GM19463 (cell line): ENCODE results near the gene B3GAT3.
"Not testable (repeated sequence)": the region's sequence is repeated elsewhere in the genome, so short reads cannot be mapped to it uniquely, and the experiment has no call there.

Experiments
- ATAC-seq: cut with Tn5 transposase; IDR thresholded peaks from one replicate; pipeline ENCODE4 v1.9.1; 2021; ENCODE audit warnings: mild to moderate bottlenecking, moderate library complexity; ENCODE audit not compliant: unreplicated experiment

B3GAT3 gene

GRCh38 chr11:62645946-62646824 lies 24.4 kb upstream of the B3GAT3 start, which contains the start of gene GANAB:
TSS of gene GANAB (minus strand) at chr11:62646613. CDS start at chr11:62646599, 14 bp downstream.
- peak; percentile 91 for ATAC-seq

- no peak for ATAC-seq
Observed at GRCh38 chr11:62645671-62645945, 23.8 kb upstream of the B3GAT3 start.

GRCh38 chr11:62644220-62644619 lies 22.4 kb upstream of the B3GAT3 start:
- ATAC-seq = no peak

GRCh38 chr11:62632492-62632891 lies 10.7 kb upstream of the B3GAT3 start:
- no peak for ATAC-seq

GRCh38 chr11:62627713-62628112 lies 5.9 kb upstream of the B3GAT3 start:
- no peak for ATAC-seq

GRCh38 chr11:62622476-62623089 lies 797 bp upstream of the B3GAT3 start:
- no peak for ATAC-seq

GRCh38 chr11:62621027-62621566 lies 689 bp downstream of the B3GAT3 start:
- no peak for ATAC-seq

- ATAC-seq = not testable (repeated sequence)
Observed at GRCh38 chr11:62616957-62617356, 4.8 kb downstream of the B3GAT3 start.

GRCh38 chr11:62615521-62615920 lies 6.3 kb downstream of the B3GAT3 start:
- ATAC-seq = no peak

GRCh38 chr11:62614275-62614674 lies 7.5 kb downstream of the B3GAT3 start:
- ATAC-seq = no peak

- no peak for ATAC-seq
Observed at GRCh38 chr11:62613291-62613778, 8.5 kb downstream of the B3GAT3 start.

- peak; percentile 74 for ATAC-seq
Observed at GRCh38 chr11:62612366-62613290, 9.2 kb downstream of the B3GAT3 start, which contains the start of the genes EML3 and ROM1. TSS of gene EML3 (minus strand) at chr11:62612775. CDS start at chr11:62612457, 318 bp downstream. TSS of gene ROM1 (plus strand) at chr11:62613257. CDS start at chr11:62613282, 25 bp downstream.

- ATAC-seq = peak; percentile 16
Observed at GRCh38 chr11:62611705-62612365, 10.0 kb downstream of the B3GAT3 start.

- ATAC-seq = no peak
Observed at GRCh38 chr11:62610814-62611704, 10.7 kb downstream of the B3GAT3 start.

- no peak for ATAC-seq
Observed at GRCh38 chr11:62610403-62610802, 11.4 kb downstream of the B3GAT3 start.

- no peak for ATAC-seq
Observed at GRCh38 chr11:62608776-62609175, 13.0 kb downstream of the B3GAT3 start.

- no peak for ATAC-seq
Observed at GRCh38 chr11:62607714-62608113, 14.1 kb downstream of the B3GAT3 start.

- ATAC-seq = no peak
Observed at GRCh38 chr11:62605902-62606301, 15.9 kb downstream of the B3GAT3 start.

- no peak for ATAC-seq
Observed at GRCh38 chr11:62605467-62605866, 16.3 kb downstream of the B3GAT3 start.
